ENCODE results near the gene CELF1. TPM values are rescaled to one million over a fixed set of nuclear protein-coding genes. Genes with fewer than 3 reads are reported as not detected.

The CELF1 gene
- total and polyA plus RNA-seq, 9 donors = 46.9 to 74.3 (median 59.1) TPM

DNA sequence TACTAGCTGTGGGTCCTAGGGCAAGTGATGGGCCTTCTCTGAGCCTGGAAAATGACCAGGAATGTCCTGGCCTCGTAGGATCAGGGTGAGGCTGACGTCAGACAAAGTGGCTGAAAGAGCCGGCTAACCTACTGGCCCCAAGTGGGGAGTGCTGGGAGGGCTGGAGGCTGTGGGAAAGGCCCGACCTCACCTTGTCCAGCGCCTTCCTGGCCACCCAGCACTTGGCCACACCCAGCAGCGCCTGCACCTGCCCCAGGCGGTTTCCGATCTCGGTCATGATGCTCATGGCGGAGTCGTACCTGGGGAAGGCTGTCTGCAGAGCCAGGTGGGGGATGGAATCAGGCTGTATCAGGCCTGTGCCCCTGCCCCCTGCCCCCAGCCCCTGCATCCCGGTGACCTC, 111.5 kb downstream of the CELF1 start:
- Histone ChIP-seq H3K27me3 (ENCODE audit: control insufficient read depth, insufficient read depth, low read length) (no peaks in the 10 kb centered on the region), H3K4me3 (ENCODE audit: low read length) (no peak overlapping the region), H3K4me1 (ENCODE audit: control insufficient read depth, insufficient read depth, low read length) (peaks cover 15% of the 10 kb centered on the region), H3K27ac (ENCODE audit: low read length) (no peak overlapping the region), H3K36me3 (ENCODE audit: control insufficient read depth, insufficient read depth, low read length) (peaks cover 26% of the 10 kb centered on the region), H3K9me3 (replicated peaks; ENCODE audit: control insufficient read depth, low read depth, low read length) (peaks cover 2% of the 10 kb centered on the region)
- no peak for DNase-seq
- WGBS (ENCODE audit: insufficient coverage) = 69% methylated on average over 10 of the region's 12 CpGs

- 89% methylated on average over 1 of the region's 2 CpGs for WGBS (ENCODE audit: insufficient coverage)
- DNase-seq = no peak
- H3K27me3 ChIP-seq (ENCODE audit: control insufficient read depth, insufficient read depth, low read length) = no peaks in the 10 kb centered on the region
- H3K4me1 ChIP-seq (ENCODE audit: control insufficient read depth, insufficient read depth, low read length) = peaks cover 15% of the 10 kb centered on the region
- no peak overlapping the region for H3K4me3 ChIP-seq (ENCODE audit: low read length)
- H3K9me3 ChIP-seq (replicated peaks; ENCODE audit: control insufficient read depth, low read depth, low read length) = peaks cover 2% of the 10 kb centered on the region
- H3K27ac ChIP-seq (ENCODE audit: low read length) = no peak overlapping the region
- H3K36me3 ChIP-seq (ENCODE audit: control insufficient read depth, insufficient read depth, low read length) = peaks cover 26% of the 10 kb centered on the region
Observed at GRCh38 chr11:47440054-47440476, 112.9 kb downstream of the CELF1 start.

GRCh38 chr11:47438721-47439120, 114.2 kb downstream of the CELF1 start:
- Histone ChIP-seq H3K4me3 (ENCODE audit: low read length) (no peak overlapping the region), H3K27me3 (ENCODE audit: control insufficient read depth, insufficient read depth, low read length) (no peaks in the 10 kb centered on the region), H3K9me3 (replicated peaks; ENCODE audit: control insufficient read depth, low read depth, low read length) (peaks cover 2% of the 10 kb centered on the region), H3K36me3 (ENCODE audit: control insufficient read depth, insufficient read depth, low read length) (peaks cover 23% of the 10 kb centered on the region), H3K4me1 (ENCODE audit: control insufficient read depth, insufficient read depth, low read length) (peaks cover 18% of the 10 kb centered on the region), H3K27ac (ENCODE audit: low read length) (no peak overlapping the region)
- 89% methylated on average over 16 of the region's 18 CpGs for WGBS (ENCODE audit: insufficient coverage)
- DNase-seq = no peak

- 58% methylated on average over 9 of the region's 16 CpGs for WGBS (ENCODE audit: insufficient coverage)
- peaks cover 21% of the 10 kb centered on the region for H3K36me3 ChIP-seq (ENCODE audit: control insufficient read depth, insufficient read depth, low read length)
- no peak overlapping the region for H3K27ac ChIP-seq (ENCODE audit: low read length)
- no peak overlapping the region for H3K4me3 ChIP-seq (ENCODE audit: low read length)
- peaks cover 17% of the 10 kb centered on the region for H3K4me1 ChIP-seq (ENCODE audit: control insufficient read depth, insufficient read depth, low read length)
- peaks cover 2% of the 10 kb centered on the region for H3K9me3 ChIP-seq (replicated peaks; ENCODE audit: control insufficient read depth, low read depth, low read length)
- H3K27me3 ChIP-seq (ENCODE audit: control insufficient read depth, insufficient read depth, low read length) = no peaks in the 10 kb centered on the region
- no peak for DNase-seq
Observed at GRCh38 chr11:47437746-47438418, 115.0 kb downstream of the CELF1 start.

DNA sequence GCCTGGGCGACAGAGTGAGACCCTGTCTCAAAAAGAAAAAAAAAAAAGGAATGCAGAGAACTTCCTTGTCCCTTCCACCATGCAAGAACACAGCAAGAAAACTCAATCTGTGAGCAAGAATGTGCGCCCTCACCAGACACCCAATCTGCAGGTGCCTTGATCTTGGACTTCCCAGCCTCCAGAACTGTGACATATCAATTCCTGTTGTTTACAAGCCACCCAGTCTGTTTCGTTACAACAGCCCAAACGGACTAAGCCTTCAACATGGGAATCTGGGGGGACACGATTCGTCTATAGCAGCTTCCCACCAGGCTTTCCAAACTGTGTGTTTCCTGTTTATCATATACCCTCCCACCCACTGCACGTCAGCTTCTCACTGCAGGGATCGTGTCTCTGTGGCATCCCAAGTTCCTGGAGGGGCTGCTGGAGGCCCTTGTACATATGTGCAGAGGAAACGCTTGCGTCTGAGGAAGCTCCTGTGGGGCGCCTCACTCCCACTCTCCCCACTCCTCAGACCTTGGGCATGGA, 115.7 kb downstream of the CELF1 start:
- H3K27ac ChIP-seq (ENCODE audit: low read length) = no peak overlapping the region
- peaks cover 15% of the 10 kb centered on the region for H3K4me1 ChIP-seq (ENCODE audit: control insufficient read depth, insufficient read depth, low read length)

DNA sequence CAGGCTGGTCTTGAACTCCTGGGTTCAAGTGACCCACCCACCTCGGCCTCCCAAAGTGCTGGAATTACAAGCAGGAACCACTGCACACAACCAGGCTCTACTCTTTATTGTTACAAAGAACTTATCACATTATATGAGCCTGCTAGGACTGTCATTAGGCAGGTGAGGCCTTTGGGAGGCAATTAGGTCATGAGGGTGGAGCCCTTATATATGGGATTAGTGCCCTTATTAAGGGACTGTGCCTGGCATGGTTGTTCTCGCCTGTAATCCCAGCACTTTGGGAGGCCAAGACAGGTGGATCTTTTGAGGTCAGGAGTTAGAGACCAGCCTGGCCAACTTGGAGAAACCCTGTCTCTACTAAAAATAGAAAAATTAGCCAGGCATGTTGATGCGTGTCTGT, 116.2 kb downstream of the CELF1 start:
- peaks cover 10% of the 10 kb centered on the region for H3K36me3 ChIP-seq (ENCODE audit: control insufficient read depth, insufficient read depth, low read length)
- H3K4me3 ChIP-seq (ENCODE audit: low read length) = no peak overlapping the region
- H3K27ac ChIP-seq (ENCODE audit: low read length) = no peak overlapping the region
- peaks cover 2% of the 10 kb centered on the region for H3K9me3 ChIP-seq (replicated peaks; ENCODE audit: control insufficient read depth, low read depth, low read length)
- WGBS (ENCODE audit: insufficient coverage) = 100% methylated on average over 1 of the region's 3 CpGs
- no peak for DNase-seq
- H3K4me1 ChIP-seq (ENCODE audit: control insufficient read depth, insufficient read depth, low read length) = peaks cover 15% of the 10 kb centered on the region
- H3K27me3 ChIP-seq (ENCODE audit: control insufficient read depth, insufficient read depth, low read length) = no peaks in the 10 kb centered on the region

More for the DNA sequence above, 115.7 kb downstream of the CELF1 start:
- DNase-seq = no peak
- H3K27me3 ChIP-seq (ENCODE audit: control insufficient read depth, insufficient read depth, low read length) = no peaks in the 10 kb centered on the region
- 63% methylated on average over 7 of the region's 11 CpGs for WGBS (ENCODE audit: insufficient coverage)
- peaks cover 2% of the 10 kb centered on the region for H3K9me3 ChIP-seq (replicated peaks; ENCODE audit: control insufficient read depth, low read depth, low read length)
- H3K4me3 ChIP-seq (ENCODE audit: low read length) = no peak overlapping the region
- peaks cover 15% of the 10 kb centered on the region for H3K36me3 ChIP-seq (ENCODE audit: control insufficient read depth, insufficient read depth, low read length)

DNA sequence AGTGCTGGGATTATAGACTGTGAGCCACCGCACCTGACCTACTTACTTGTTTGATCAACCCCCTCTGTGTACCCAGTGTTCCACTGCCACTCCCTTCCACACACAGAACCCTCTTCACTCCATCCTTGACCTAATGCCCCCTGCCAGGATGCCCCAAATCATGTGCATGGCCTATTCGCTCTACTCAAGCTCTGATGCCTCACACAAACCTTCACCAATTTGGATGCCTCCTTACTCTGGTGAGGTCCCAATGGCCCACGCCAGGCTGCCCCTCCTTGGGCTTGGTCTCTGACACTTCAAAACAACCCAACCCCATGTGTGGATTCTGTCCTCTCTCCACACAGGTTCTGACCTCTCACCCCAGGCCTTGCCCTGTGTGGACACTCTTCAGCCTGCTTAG, 117.2 kb downstream of the CELF1 start:
- Histone ChIP-seq H3K9me3 (replicated peaks; ENCODE audit: control insufficient read depth, low read depth, low read length) (peaks cover 2% of the 10 kb centered on the region), H3K27ac (ENCODE audit: low read length) (no peak overlapping the region), H3K4me3 (ENCODE audit: low read length) (no peak overlapping the region), H3K4me1 (ENCODE audit: control insufficient read depth, insufficient read depth, low read length) (peaks cover 15% of the 10 kb centered on the region), H3K27me3 (ENCODE audit: control insufficient read depth, insufficient read depth, low read length) (no peaks in the 10 kb centered on the region), H3K36me3 (ENCODE audit: control insufficient read depth, insufficient read depth, low read length) (peaks cover 2% of the 10 kb centered on the region)
- WGBS (ENCODE audit: insufficient coverage) = 92% methylated on average over 3 of the region's 3 CpGs
- no peak for DNase-seq

- no peak for DNase-seq
- WGBS (ENCODE audit: insufficient coverage) = 69% methylated on average over 3 of the region's 7 CpGs
- no peak overlapping the region for H3K27ac ChIP-seq (ENCODE audit: low read length)
- H3K9me3 ChIP-seq (replicated peaks; ENCODE audit: control insufficient read depth, low read depth, low read length) = peaks cover 2% of the 10 kb centered on the region
- H3K27me3 ChIP-seq (ENCODE audit: control insufficient read depth, insufficient read depth, low read length) = no peaks in the 10 kb centered on the region
- peaks cover 3% of the 10 kb centered on the region for H3K36me3 ChIP-seq (ENCODE audit: control insufficient read depth, insufficient read depth, low read length)
- H3K4me3 ChIP-seq (ENCODE audit: low read length) = no peak overlapping the region
- H3K4me1 ChIP-seq (ENCODE audit: control insufficient read depth, insufficient read depth, low read length) = peaks cover 15% of the 10 kb centered on the region
Observed at GRCh38 chr11:47434011-47434786, 118.7 kb downstream of the CELF1 start.

GRCh38 chr11:47433157-47433556, 119.8 kb downstream of the CELF1 start:
- no peak for DNase-seq
- Histone ChIP-seq H3K27ac (ENCODE audit: low read length) (no peak overlapping the region), H3K27me3 (ENCODE audit: control insufficient read depth, insufficient read depth, low read length) (no peaks in the 10 kb centered on the region), H3K4me3 (ENCODE audit: low read length) (no peak overlapping the region), H3K36me3 (ENCODE audit: control insufficient read depth, insufficient read depth, low read length) (peaks cover 3% of the 10 kb centered on the region), H3K4me1 (ENCODE audit: control insufficient read depth, insufficient read depth, low read length) (peaks cover 15% of the 10 kb centered on the region), H3K9me3 (replicated peaks; ENCODE audit: control insufficient read depth, low read depth, low read length) (peaks cover 2% of the 10 kb centered on the region)
- WGBS (ENCODE audit: insufficient coverage) = 76% methylated on average over 3 of the region's 3 CpGs

DNA sequence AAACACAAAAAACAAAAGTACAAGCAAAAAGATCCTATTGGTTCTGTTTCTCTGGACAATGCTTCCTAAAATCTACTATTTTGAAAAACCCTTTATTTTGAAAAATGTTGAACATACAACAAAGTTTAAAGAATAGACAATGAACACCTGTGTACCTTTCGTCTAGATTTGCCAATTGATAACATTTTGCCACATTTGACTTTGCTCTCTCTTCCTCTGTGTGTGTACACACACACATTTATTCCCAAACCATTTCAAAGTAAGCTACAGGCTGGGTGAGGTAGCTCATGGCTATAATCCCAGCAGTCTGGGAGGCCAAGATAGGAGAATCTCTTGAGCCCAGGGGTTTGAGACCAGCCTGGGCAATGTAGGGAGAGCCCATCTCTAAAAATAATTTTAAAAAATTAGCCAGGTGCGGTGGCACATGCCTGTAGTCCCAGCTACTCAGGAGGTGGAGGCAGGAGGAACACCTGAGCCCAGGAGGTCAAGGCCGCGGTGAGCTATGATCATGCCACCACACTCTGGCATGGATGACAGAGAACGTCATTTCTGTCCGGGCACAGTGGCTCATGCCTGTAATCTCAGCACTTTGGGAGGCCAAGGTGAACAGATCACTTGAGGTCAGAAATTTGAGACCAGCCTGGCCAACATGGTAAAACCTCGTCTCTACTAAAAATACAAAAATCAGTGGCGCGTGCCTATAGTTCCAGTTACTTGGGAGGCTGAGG, 121.4 kb downstream of the CELF1 start:
- H3K27me3 ChIP-seq (ENCODE audit: control insufficient read depth, insufficient read depth, low read length) = no peaks in the 10 kb centered on the region
- H3K27ac ChIP-seq (ENCODE audit: low read length) = no peak overlapping the region
- no peak overlapping the region for H3K4me3 ChIP-seq (ENCODE audit: low read length)
- H3K9me3 ChIP-seq (replicated peaks; ENCODE audit: control insufficient read depth, low read depth, low read length) = no peaks in the 10 kb centered on the region
- DNase-seq = no peak
- peaks cover 9% of the 10 kb centered on the region for H3K4me1 ChIP-seq (ENCODE audit: control insufficient read depth, insufficient read depth, low read length)
- 91% methylated on average over 5 of the region's 9 CpGs for WGBS (ENCODE audit: insufficient coverage)
- H3K36me3 ChIP-seq (ENCODE audit: control insufficient read depth, insufficient read depth, low read length) = peaks cover 3% of the 10 kb centered on the region
